Colon (tissue), 2 donors: ENCODE data around the gene MMAB.

Source experiments
- FAIRE-seq: peaks from 2 replicates; lab custom pipeline; 2012; peaks lifted over from hg19 to GRCh38; lab: Jason Lieb, UNC
- donor health status: control.
- donor health status: control.

The MMAB gene

DNA sequence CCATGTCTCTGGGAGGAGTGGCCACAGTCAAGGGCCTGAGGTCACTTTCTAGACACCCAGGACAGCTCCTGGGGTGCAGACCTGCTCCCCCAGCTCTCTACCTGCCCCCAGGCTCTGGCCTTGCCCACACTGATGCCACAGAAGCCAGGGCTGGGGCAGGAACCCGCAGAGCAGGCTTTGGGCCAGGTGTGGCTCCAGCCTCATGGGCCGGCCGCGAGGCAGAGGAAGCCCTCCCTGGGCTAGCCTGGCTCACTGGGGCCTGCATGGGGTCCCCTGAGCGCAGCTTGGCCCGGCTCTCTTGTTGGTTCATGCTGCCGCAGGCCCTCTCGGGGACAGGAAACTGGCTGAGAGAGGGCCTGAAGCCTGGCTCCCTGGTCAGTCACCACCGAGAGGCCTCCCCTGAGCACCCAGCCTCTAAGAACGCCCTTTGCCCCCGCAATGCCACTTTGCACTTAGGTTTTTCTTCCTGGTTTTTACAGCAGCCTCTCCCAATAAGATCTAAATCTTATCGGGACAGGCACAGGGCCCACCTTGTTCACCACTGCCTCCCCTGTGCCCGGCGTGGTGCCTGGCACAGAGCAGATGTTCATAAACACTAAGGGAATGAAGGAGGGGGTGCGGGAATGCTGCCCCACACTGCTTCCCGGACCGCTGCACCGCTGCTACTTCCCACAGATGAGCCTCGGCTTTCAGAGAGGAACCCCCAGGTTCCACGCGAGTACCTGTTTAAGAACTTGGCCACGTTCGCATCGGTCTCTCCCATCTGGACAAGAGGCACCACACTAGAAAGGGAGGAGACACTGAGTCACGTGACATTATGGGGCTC, 14.7 kb downstream of the MMAB start:
- no peak for FAIRE-seq

GRCh38 chr12:109557805-109558204, 15.5 kb downstream of the MMAB start:
- FAIRE-seq: no peak

DNA sequence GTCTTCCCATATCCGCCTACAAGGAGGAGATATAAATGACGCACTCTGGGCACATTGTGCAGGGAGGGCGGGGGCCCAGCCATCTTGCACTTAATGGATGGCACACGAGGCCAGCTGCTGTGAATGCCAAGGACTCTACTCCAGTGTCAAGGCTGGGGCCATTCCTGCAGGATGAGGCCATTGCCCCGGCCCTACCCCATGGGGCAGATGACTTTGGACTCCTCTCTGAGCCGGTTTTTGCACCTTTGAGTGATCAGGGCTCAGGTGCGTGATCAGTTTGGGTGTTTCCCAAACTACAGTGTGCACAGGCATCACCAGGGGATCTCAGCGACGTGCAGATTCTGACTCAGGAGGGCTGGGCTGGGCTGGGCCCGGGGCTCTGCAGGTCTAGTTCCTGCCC, 16.1 kb downstream of the MMAB start:
- no peak for FAIRE-seq

DNA sequence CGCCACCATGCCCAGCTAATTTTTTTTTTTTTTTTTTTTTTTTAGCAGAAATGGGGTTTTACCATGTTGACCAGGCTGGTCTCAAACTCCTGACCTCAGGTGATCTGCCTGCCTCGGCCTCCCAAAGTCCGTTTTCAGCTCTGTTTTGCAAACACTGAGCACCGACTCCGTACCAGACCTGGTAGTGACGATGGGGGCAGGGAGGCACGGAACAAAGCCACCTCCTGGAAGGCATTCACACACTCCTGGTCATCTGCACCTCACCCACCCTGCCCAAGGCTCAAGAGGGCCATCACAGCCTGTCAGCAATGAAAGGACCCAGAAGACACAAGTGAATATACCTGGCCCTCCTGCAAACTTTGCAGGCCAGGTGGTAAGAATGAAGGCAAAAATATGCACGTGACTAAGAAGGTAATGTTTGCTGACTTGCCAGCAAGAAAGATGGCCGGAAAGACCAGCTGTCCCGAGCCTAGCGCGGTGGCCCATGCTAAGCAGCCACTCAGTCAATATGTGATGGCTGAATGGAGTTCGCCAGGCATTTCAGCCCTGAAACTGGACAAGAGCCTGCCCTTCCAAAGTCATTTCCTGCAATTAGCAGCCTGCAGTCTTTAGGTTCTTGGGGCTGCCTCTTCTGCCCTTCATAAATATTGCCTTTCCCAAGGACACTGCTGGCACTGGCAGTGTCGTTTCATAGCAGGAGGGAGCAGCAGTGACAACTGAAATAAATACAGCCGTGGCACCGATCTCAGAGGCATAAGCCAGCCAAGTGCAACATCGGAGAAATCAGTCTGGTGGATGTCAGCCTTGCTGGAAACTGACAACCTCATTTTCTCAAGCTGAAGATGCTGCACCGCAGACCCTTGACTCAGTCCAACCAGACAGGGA, 17.6 kb downstream of the MMAB start:
- no peak for FAIRE-seq

DNA sequence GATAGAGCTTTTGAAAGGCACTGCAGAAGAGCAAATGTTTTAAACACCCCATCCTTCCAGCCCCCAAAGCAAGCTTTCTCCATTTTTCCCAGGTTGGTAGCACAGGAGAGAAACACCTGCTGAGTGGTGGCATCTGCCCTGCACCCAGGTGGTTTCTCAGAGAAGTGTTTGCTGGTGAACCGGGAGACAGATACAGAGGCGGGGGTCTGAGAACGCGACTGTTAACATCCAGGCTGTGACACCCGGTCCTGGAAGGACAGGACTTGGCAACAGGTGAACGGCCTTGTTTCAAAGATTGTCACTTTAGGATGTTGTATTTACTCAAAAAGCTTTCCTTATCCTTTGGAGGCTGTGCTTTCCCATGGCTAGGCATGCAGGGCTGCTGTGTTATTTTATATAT, 18.5 kb downstream of the MMAB start:
- no peak for FAIRE-seq

- no peak for FAIRE-seq
Observed at GRCh38 chr12:109553906-109554500, 19.3 kb downstream of the MMAB start.

DNA sequence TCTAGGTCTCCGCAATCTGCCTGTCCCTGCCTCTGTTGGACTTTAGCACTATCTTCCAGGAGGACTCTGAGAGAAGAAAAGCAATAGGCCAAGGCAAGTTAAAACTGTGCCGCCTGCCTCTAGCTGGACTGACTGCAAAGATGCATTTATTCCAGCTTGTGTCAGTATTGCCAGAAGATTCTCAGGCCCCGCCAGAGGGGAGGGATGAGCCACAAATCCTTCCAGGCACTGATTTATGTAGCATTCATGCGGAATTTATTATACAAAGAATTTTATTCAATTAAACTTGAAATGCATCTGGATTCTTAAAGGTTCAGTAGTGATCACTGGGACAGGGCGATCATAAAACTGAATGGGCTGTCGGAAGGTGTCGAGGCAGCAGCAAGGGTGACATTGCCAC, 19.8 kb downstream of the MMAB start:
- no peak for FAIRE-seq

DNA sequence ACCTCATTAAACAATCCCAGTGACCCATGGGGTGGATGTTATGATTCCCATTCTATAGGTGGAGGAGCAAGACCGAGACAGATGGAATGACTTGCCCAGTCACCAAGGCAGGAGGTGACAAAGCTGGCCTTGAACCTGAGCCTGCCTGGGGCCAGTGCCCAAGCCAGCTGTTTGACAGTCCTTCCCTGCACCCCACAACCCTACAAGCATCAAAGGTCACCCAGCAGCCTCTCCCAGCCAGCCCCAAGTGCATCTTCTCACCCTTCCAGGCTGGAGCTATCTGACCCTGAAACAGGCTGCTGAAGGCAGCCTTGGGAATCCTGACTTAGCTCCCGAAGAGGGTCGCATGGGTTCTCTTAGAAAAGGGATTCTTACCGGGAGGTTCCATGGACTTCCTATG, 20.3 kb downstream of the MMAB start:
- no peak for FAIRE-seq

DNA sequence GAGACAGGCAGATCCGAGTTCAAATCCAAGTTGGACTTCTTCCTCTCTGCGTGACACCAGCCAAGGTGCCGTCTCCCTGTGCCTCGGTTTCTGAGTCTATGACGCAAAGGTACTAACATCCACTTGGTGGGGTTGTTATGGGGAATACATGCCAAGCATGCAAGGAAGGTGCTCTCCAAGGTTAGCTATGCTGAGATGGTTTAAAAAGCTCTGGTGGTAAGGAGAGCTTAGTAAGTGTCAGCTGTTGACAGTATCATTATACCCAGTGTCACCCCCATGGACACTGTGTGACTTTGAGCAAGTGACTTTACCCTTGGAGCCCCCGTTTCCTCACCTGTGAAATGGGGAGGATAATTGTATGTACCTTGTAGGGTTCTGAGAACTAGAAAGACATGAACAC, 22.2 kb downstream of the MMAB start:
- no peak for FAIRE-seq

GRCh38 chr12:109550281-109550680, 23.0 kb downstream of the MMAB start:
- no peak for FAIRE-seq

- no peak for FAIRE-seq
Observed at GRCh38 chr12:109549613-109550270, 23.6 kb downstream of the MMAB start.

- no peak for FAIRE-seq
Observed at GRCh38 chr12:109548258-109548657, 25.0 kb downstream of the MMAB start.

DNA sequence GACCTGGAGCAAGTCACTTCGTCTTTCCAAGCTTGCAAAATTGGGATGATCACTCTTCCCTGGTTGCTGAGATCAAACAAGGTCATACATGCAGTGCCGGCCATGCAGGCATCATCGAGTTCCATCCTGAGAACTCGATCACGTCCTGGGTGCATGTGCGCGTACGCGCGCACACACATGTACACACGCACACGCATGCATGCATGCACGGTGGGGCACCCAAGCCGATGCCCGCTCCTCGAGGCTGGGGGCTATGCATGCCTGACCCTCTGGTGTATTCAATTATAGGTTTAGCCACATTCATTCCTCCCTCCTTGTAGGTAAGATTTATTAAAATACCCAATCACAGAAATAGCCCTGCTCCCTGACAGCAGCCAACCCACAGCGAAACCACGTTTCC, 26.0 kb downstream of the MMAB start:
- no peak for FAIRE-seq

- FAIRE-seq: no peak
Observed at GRCh38 chr12:109545826-109546225, 27.5 kb downstream of the MMAB start.

DNA sequence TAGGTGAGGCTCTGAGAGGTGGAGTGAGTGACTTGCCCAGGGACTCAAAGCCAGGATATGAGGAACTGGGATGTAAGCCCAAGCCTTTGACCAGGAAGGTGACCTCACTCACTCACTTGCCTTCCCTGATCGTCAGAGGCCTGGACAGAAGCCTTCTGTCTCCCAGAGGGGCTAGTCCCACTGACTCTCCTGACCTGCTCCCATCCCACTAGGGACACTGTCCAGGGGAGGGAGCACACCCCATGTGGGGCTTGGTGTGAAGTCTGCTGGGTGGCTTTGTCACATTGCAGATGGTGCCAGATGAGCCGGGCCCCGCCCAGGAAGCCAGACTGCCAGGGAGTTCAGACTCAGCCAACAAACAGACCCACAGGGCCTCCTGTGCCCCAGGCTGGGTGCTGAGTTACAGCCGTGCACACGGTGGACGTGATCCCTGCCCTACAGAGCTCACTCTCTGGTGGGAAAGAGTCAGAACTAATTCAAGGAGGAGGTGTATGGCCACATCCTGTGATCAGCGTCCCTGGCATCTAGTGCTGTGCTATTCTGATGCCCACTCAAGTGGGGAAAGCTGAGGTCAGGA, 28.3 kb downstream of the MMAB start:
- FAIRE-seq: no peak

DNA sequence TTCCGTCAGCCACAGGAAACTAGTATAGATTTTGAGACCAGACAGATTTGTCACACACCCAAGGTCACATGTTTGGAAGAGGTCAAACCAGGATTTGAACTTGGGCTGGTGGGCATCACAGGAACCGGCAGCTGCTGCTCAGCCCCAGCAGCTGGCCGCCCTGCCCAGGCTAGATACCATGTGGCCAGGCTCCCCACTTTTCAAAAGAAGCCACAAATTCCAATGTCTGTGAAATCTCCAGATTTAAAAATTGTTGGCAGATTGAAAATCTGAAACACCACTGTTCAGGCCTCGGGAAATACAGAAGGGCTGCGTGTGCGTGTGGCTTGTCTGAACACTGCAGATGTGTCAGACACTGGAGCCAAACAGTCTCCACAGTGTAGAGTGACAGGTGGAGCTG, 30.4 kb downstream of the MMAB start:
- FAIRE-seq: no peak

DNA sequence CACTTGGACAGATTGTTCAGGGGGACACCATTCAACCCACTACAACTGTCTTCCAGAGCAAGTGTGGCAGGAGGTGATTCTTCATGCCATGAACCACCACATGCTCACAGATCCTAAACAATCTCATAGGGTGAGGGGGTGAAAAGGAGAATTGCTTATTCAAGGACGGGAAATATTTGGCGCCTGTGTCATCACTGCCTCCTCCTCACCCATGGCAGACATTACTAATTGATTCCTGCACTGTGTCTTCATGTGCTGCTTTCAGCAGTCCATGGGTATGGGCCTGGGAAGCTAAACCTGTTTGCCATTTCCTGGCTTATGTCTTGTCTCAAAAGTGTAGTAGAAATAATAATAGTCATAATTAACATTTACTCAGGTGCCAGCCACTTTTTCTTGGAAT, 31.3 kb downstream of the MMAB start:
- no peak for FAIRE-seq

DNA sequence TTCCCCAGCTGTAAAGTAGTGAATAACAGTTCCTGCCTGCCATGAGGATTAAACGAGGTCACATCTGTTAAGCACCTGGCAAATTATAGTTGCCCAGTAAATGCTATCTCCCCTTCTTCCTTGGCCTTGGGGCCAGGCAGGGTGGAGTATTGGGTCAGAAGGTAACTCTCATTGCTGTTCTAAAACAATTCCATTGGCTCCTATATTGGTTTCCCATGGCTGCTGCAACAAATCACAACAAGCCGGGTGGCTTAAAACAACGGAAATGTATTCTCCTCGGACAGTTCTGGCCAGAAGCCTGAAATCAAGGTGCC, 31.9 kb downstream of the MMAB start:
- FAIRE-seq: no peak

DNA sequence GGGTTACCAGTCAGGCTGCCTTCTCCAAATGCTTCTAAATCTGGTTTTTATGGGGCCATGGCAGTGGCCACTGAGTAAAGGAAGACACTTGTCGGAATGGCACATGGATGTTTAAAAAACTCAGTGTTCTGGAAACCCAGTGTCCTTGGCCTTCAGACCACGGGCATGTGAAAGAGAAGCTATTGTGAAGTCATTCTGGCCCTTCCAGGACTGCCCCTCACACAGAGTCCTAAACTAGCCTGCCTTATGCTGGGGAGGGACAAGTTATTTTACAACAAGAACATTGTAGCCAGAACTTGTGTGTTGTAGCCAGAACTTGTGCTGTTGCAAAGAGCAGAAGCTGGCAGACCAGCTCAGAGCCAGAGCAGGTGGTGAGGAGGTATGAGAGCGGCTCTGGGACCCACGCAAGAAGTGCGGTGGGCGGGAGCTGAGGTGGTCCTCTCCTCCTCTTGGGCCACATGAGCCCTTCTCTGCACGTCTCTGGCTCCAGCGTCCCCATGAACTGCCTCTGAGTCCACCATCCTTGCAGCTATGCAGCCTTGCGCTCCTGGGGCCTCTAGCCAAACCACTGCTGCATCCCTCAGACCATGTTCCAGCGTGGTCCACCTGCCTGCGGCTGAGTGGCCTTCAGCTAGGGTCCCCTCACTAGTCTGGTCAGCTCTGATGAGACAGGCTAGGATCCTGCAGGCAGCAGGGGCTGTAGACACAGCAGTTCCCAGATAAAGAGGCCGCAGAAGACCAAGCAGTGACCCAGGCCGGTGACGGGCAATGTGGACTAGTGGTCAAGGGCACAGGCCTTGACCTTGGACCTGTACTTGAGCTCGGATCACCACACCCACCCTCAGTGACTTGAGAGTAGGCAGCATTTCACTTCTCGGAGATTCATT, 32.5 kb downstream of the MMAB start:
- FAIRE-seq: no peak

GRCh38 chr12:109539508-109539907, 33.8 kb downstream of the MMAB start:
- FAIRE-seq: no peak

- FAIRE-seq: no peak
Observed at GRCh38 chr12:109538191-109538863, 35.0 kb downstream of the MMAB start.
